ENCODE data around the gene PLAGL1.

The PLAGL1 gene

DNA sequence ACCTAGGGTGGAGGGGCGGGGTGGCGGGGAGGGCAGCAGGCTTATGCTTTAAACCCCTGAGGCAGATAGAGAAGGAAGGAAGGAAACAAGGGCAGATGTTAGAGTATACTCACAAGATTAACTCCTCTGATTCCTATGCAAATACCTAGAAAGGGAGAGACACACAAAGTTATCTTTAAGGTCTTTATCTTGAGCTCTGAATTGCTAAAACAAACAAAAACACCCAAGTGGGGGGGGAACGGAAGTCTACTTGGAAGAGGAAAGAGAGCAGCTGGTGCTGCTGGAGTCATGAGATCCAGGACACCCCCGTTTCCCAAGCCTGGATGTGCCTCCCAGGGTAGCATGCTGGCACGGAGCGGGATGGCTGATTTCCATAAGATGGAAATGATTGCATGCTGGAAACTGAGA, 43.4 kb downstream of the PLAGL1 start:
- no peak for DNase-seq

DNA sequence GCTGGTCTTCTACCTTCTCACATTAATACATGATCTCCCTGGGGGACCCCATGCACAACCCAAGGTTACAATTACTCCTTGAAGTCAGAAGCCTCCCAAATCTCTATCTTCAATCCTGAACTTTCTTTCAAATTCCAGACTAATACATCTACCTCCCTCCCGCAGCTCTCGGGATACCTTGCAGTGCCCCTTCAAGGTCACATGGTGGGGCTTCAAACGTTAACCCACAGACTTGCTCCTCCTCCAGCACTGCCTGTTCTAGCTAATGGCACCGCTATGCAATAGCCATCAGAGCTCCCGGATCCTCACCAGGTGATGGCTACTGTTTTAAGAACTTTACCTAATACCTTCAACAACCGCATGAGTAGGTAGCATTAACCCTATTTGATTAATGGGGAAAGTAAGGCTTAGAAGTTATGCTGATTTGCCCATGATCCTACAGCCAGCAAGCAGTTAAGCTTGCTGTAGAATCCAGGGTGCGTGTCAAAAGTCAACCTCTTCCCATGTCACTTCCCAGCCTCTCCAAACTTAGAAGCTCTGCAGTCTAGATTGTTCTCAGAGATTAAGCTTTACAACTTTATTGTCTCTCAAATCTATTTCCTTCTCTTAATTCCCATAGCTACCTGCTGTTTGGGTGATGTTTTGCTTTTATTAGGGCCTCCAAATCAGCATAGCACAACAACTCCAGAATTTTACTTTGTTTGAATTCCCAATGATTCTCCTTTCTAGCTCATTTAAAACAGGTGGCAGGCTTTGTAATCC, 44.7 kb downstream of the PLAGL1 start:
- DNase-seq: no peak

DNA sequence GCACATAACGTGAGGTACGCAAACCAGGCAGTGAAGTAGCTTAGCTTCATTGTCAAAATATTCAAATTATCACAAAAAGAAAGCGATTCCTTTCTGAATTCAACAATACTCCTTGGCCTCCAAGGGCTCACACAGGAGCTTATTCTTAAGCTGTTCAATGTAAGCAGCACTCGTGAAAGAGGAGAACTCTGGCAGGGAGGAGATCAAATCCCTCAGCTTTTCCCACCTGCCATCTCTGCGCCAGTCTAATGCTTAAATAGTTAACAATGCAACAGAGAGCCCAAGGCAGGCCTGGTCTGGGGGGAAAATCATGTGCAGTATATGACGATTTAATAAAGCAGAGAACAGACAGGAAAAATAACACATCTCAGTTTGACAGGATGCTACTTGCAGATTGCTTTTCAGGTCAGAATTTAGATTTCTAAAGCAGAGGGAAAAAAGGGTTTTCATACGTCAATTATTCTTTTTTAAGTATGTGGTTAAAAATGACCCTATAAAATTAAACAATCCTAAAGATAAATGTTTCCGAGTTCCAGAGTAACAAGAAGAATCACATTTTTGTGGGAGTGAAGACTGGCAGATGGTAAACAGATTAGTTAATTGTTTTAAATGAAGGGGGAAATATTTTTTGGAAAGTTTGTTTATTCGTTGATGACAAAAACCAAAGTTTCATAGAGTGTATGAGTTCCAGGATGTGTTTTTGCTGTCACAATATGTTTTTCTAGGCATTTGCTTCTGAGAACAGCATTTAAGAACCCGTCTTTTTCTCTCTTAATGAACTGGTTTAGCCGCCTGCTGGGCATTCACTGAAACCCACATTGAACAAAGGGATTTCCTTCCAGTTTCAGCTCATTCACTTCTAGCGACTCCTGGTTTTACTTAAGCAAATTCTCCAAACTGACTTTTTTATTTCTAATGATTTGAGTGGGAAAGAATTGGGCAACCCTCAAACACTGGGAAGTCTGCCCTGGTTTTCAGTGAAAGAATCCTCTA, 45.9 kb downstream of the PLAGL1 start:
- DNase-seq: no peak

DNA sequence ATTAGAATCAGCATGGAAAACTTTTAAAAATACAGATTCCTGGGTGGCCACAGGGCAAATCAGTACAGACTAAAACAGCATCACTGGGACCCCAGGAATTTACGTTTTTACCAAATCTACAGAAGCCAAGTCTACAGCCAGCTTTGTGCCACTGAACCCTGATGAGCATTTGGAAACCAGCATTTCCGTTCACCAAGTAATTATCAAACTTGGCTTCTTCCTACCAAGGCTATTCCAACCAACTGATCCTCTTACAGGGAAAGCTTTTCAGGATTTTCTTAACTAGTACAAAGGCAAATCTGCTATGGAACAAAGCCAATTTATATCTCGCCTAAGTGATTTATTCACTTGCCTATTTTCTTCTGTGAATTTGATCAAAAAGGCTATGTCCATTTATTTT, 47.0 kb downstream of the PLAGL1 start:
- no peak for DNase-seq

DNA sequence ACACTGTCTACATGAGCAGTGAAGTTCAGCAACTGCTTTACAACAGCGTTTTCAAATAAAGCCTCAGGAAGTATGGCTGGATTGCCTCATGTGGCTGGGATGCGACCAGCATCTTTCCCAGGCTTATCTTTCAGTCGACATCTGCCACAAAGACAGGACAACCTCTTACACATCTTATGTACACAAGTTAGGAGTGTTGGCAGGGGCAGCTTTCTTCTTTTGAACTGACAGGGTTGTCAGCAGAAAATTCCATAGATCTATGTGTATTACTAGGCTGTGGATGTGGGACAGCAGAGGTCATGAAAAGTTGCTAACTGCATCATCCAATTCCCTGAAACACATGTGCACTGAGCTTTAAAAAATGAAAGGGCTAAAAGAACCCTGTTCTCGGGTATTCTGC, 48.1 kb downstream of the PLAGL1 start:
- DNase-seq: no peak

DNA sequence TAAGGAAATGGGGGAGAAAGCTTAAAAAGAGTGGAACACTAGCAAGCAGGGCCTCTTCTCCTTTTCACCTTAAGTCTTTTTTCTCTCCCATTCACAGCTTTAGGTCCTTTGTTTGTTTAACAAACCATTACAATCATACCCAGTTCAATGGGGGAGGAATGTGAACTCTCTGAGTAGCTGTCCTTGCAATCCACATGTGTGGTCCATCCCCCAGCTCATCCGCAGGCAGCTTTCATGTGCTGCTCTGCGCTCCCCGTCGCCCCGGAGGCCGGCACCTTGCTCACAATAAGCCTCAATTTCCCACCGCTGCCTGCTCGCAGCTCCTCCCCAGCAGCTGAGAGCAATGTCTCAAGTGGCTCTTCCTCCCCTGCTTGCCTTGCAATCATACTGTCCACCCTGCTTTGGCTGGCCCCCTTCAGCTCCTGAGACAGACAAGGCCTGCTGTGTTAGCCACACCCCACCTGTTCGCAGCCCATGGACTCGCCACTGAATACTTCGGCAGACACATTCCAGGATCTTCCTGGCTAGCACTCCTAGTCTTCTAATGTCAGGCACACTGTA, 49.1 kb downstream of the PLAGL1 start:
- no peak for DNase-seq

DNA sequence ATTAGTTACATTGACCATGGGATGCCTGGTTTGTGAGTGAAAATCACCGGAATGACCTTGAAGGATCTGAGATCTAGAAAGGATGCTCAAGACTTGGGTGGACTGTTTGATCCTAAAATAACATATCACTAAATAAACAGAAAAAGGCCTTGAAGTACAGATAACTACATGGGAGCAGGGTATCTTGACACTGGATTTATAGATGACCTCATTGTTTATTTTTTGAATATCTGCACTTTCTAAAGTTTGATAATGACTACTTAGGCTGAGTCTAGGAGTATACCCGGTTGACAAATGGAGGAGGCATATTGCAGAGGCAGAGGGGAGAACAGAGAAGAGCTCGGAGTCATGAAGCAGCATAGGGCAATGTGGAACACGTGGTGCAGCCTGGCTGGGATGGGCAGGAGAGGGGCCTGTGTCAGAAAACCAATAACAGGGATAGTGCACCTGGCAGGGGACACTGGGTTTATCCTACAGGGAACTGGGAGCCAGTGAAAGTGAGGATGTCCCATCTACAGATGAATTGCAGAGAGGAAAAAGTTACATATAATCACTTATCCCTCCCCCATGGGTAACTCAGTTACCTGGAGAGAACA, 50.3 kb downstream of the PLAGL1 start:
- DNase-seq: no peak

DNA sequence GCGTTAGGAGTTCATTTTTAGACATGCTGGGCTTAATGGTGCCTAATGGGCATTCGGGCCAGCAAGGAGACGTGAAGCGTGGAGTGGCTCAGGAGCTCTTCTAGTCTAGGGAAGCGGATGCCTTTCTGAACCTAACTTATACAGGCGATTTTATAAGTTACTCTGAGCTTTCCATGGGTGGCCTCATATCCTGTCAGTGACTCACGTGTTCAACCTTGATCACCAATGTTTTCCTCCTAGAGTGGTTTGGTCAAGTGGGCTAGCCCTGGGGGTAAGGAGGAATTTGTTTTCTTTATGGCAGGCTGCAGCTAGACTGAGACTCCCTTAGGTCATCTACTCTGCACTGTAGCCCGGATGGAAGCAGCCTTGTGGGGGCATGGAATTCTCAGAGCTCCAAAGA, 52.1 kb downstream of the PLAGL1 start:
- DNase-seq: no peak

DNA sequence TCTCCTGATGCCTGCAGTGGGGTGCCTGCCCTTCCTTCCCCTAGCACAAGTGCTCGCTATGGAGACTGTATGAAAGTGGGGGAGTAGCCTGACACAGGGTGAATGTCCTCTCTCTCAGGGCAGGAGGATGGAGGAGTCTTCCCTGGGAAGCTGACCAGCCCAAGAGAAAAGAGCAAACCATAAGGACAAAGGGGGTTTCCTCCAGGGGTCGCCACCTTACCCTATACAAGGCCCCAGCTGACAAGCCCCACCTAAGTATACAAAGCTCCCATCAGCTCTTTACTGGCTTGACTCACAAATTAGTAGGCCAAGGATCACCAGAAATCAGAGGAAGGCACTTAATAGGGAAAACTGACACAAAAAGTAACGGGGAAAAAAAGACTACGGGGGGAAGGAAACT, 54.1 kb downstream of the PLAGL1 start:
- DNase-seq: no peak

DNA sequence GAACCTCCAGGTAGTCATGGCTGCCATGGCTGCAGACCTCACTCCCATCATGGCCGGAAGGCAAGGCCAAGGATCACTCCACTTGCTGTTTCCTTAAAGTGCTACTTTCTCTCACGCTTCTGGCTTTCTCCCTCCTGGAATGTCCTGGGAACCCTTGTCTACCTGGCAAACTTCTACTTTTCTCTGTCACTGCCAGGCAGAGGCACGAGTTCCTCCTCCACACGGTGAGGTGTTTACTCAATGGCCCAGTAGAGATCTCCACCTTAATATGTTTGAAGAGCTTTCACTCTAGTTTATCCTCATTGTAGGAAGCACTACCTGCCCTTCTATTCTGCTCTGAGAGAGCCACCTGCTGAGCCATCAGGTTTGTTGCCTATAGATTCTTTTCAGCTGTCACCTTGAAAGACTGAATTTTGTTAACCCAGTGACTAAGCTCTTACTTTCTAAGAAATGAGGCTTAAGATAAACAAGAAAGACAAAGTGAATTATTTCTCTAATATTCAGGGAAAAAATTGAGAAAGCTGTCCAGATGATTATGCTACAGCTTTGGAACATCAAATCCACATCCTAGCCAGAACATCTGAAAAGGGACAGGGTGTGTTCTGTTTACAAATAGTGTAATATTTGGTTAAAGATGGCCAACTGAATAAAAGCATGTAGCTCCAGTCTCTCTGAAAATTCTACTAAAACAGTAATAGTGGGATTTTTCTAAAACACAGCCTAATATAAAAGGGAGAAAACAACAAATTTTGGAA, 54.9 kb downstream of the PLAGL1 start:
- no peak for DNase-seq

DNA sequence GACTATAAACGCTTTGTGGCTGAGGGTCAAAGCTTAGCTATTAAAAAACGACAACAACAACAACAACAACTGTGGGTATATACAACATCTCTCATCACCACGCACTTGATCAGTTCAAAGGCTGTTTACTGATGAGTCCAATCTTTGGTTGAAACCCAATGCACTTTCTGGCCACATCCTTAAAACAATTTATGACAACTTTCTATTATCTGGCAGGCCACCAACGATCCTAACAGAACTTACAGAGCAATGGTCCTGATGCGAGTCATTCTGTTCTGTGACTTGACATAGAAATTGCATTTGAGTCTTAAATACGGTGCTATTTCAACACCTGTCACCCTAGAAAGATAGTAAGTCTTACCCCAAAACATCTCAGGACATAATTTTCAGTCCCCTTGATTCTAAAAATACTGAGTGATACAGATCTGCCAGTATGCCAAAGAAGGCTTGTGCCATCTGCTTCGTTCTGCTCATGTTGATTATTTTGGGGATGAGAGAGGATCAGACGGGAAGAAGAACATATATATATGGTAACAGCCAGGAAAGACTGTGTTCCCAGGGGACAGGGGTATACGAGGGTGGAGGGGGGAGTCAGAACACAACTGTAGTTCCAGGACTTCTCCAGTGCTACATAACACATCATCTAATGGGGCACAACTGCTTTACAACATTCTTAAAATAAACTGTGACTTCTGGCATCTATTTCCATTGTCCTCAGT, 55.8 kb downstream of the PLAGL1 start:
- no peak for DNase-seq

DNA sequence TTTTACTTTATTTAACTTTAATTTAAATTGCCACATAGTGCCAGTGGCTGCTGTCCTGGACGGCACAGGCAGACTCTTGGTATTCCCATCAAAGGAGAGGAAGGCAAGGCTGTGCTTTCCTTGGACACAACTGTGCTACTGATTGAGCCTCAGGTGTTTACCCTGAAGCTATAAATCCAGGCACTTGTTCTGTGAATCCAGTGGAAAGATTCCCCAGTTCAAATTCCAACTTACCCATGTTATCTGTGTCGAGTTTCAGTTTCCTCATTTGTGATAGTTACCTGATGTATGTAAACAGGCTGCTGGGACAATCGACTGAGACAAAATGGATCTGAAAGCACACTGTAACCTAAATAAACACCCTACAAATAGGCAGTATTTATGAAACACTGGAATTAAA, 57.2 kb downstream of the PLAGL1 start:
- DNase-seq: no peak

DNA sequence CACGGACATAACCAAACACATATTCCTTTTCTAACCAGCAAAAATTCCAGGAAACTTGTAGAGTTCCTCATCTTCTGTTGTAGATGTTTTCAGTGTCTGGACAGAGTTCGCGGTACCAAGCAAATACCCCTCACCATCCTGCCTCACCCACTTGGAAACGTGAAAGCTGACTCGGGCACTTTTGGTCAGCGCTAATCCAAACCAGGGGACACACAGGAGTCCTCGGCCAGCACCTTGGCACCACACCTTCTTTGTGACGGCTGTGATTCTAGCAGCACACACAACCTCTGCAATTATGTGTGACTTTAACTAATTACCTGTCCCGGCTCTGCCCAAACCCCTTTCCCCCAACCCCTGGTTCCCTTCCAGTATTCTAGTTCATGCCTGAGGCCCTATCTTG, 58.1 kb downstream of the PLAGL1 start:
- DNase-seq: no peak

DNA sequence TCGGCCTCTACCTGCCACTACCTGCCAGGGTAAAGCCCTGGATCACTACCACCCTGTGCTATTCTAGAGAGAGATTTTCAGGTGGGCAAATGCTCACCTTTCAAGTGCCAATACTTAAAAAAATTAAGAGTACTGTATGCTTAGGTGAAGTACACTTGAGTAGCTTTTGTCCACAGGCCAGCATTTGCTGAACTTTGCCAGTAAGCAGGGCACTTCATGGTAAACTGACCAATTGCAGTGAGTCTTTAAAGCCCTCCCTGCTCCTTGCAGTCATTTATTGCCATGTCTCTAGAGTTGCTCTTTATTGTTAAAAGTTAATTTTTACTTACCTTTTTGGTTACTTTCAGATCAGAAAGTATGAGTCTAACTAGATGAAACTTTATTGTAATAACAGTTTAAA, 58.5 kb downstream of the PLAGL1 start:
- DNase-seq: no peak

DNA sequence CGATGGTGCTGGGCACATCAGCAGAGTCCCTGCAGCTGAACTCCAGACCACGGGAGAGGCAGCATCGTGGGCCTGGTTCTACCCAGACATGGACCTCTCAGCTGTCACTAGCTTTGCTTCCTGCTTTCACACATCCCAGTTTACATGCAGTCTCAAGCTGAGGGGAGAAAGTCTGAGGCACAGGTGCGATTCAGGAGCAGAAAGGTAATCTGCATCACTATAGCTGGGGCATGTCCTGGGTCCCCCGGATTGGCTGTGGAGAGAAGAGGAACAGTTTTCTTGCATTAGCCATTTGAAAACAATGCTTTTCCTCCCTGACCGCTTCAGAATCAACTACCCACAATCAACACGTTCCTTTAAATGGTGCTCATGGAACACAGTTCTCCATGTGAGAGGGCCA, 59.9 kb downstream of the PLAGL1 start:
- no peak for DNase-seq

DNA sequence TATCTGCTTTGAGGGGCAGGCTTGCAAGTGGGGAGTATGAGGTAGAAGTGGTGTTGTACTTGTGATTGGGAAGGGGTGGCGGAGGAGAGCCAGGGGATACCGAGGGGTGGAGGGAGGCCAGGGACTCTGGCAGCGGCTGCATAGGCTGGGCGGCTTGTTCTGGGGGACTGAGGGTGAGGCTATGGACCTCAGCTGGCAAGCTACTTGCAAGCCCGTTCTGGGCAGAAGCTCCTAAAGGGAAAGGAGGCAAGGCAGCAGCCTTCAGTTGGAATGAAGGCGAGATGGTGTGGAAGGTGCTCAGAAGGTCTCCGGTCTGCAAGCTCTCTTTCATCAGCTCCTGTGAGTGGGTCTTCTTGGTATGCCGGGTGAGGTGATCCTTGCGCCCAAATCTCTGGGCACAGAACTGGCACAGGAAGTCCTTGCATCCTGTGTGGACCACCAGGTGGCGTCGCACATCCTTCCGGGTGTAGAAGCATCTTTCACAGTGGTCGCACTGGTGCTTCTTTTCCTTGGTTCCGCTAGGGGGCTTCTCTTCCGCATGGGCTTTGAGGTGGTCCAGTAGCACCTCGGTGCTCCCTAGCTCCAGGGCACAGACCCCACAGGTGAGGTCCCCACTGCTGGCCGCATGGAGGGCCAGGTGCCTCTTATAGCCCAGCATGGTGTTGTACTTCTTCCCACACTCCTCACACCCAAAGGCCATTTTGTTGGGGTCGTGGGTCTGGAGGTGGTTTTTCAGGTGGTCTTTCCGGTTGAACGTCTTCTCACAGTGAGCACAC, 66.0 kb downstream of the PLAGL1 start:
- no peak for DNase-seq

DNA sequence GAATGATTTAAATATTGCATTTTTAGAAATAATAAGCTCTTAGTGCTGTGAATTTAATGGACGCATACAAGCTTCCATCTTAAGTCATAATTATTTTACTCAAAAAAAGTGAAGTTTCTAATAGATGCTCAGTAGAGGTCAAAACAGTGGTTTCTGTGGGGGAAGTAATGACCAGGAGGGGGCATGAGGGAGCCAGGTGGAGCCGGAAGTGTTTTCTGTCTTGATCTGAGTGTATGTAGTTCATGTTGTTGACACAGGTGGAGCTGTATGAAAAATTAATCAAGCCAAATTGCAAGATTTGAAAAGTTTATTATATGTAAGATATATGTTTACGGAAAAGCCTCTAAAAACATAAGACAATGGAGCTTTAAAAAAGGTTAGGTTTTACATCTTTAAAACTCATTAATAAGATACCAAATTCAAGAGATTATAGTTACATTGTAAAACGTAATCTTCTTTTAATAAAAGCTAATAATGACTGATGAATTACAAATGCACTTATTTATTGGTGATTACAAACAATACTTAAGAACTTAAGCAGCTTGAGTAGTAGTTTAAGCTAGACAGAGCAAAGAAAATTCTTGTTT, 68.0 kb downstream of the PLAGL1 start:
- DNase-seq: no peak

DNA sequence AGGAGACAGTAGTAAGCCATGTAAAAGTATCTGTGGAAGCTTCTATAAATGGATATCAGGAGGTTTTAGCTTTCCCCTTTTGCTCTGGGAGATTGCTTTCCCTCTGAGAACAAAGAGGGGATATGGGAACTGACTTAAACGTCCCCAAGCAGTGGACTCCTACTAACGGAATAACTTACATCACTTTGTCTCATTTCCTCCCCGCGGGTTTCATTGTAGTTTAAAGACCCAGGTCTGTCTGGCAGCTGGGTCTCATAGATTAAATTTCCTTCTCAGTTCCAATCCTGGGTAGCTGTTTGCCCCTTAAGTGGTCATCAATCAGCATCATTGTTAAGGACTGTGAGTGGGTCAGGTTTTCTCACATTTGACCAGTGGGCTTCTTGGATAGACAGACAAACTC, 68.7 kb downstream of the PLAGL1 start:
- DNase-seq: no peak

DNA sequence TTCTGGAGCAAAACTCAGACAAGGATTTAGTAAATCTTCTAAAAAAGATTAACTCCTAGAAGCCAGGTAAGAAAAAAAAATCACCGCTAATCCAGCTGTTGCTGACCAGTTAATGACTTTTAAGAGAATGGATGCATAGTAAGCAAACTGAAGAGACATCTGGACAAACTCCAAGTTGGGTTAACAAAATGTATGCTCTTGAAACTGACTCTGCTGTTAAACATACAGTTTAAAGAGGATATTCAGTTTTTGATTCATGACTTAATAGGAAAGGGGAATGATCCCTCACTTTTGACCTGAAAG, 70.4 kb downstream of the PLAGL1 start:
- DNase-seq: no peak

DNA sequence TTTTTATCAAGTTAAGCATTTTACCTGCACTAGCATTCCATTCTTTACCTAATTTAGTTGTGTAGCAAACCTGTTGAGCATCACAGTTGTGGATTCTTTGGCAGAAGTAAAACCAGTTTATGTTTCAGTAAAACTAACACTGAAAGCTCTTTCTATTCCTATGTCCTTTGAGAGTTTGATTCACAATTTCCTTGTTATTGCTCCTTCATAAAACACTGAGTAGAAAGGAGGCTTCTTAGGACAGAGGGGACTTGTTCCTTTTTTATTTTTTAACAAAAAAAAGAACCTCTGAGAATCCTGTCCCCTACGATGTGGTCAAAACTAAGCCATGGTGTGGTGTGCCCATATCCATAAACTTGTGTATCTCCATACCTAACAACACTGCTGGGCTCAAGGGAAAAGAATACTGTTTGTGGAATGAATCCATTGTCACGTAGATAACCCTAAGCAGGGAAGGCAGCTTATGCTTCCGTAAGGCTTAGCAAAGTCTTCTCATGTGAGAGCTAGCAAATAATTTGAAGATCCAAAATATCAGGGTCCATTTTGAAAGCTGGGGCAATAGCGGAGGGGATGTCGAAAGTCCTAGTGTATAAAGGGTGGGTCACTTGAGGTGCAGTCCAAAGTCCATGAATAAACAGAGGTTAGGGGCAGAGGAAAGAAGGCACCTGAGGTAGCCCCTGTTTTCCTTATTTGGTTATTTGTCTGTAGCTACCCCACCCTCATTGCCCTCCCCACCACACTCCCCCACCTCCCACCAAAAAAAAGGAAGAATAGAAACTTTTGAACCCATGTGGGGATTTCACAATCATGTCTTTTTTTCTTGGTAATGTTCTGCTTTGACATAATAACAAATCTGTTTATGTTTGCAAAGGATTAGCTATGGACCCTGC, 71.0 kb downstream of the PLAGL1 start:
- no peak for DNase-seq

Measured in DMS79 (cell line).